HepG2 (cell line): ENCODE data around the gene INHA. TPM values are rescaled to one million over a fixed set of nuclear protein-coding genes. Genes with fewer than 3 reads are reported as not detected.

Experiments
- CC2D1A ChIP-seq: sonication (generic); formaldehyde crosslinking; IDR thresholded peaks from 2 replicates; pipeline ENCODE4 v1.8.1; 2023; ENCODE audit warnings: mild to moderate bottlenecking, missing genetic modification reagents
- MBD4 ChIP-seq: IDR thresholded peaks from 2 replicates; pipeline ENCODE4 v1.6.1; 2012; ENCODE audit warnings: low read length, inconsistent platforms, borderline replicate concordance
- MTF1 ChIP-seq: sonication (generic); formaldehyde crosslinking; IDR thresholded peaks from 2 replicates; pipeline ENCODE4 v1.5.0; 2020; ENCODE audit warnings: missing genetic modification reagents
- NCOA2 ChIP-seq: sonication (generic); formaldehyde crosslinking; IDR thresholded peaks from 2 replicates; pipeline ENCODE4 v1.8.0; 2022; ENCODE audit warnings: inconsistent platforms
- RBFOX2 ChIP-seq: fragments of 200-400 bp; formaldehyde crosslinking; IDR thresholded peaks from 2 replicates; pipeline ENCODE4 v1.6.1; 2017; ENCODE audit warnings: low read depth, mild to moderate bottlenecking, low read length
- RBM22 ChIP-seq: fragments of 200-400 bp; formaldehyde crosslinking; optimal IDR thresholded peaks from 2 replicates; pipeline ENCODE3; 2017; ENCODE audit warnings: mild to moderate bottlenecking, low read length, moderate library complexity
- SATB2 ChIP-seq: sonication (generic); formaldehyde crosslinking; IDR thresholded peaks from 2 replicates; pipeline ENCODE4 v1.5.0; 2020; ENCODE audit warnings: missing genetic modification reagents
- SMAD3 ChIP-seq: sonication (generic); formaldehyde crosslinking; IDR thresholded peaks from 2 replicates; pipeline ENCODE4 v1.4.0; 2020; ENCODE audit warnings: missing genetic modification reagents
- SRSF1 ChIP-seq: fragments of 200-400 bp; formaldehyde crosslinking; optimal IDR thresholded peaks from 2 replicates; pipeline ENCODE3; 2017; ENCODE audit warnings: mild to moderate bottlenecking, low read depth, low read length, moderate library complexity
- SRY ChIP-seq: sonication (generic); formaldehyde crosslinking; IDR thresholded peaks from 2 replicates; pipeline ENCODE4 v1.8.0; 2022; ENCODE audit warnings: mild to moderate bottlenecking, missing genetic modification reagents
- STAG1 ChIP-seq: sonication (generic); formaldehyde crosslinking; IDR thresholded peaks from 2 replicates; pipeline ENCODE4 v1.4.0; 2020; ENCODE audit warnings: missing genetic modification reagents
- TMF1 ChIP-seq: sonication (generic); formaldehyde crosslinking; IDR thresholded peaks from 2 replicates; pipeline ENCODE4 v1.8.1; 2022; ENCODE audit warnings: low read depth, missing genetic modification reagents
- ZC3H4 ChIP-seq: sonication (generic); formaldehyde crosslinking; IDR thresholded peaks from 2 replicates; pipeline ENCODE4 v1.4.0; 2020; ENCODE audit warnings: missing genetic modification reagents, borderline replicate concordance
- ZNF138 ChIP-seq: sonication (generic); formaldehyde crosslinking; IDR thresholded peaks from 2 replicates; pipeline ENCODE4 v1.5.0; 2020; ENCODE audit warnings: mild to moderate bottlenecking, low read depth, missing genetic modification reagents
- ZNF282 ChIP-seq: fragments of 450-650 bp; IDR thresholded peaks from 2 replicates; pipeline ENCODE4 v1.6.1; 2018; ENCODE audit not compliant: partially characterized antibody
- ZNF296 ChIP-seq: sonication (generic); formaldehyde crosslinking; conservative IDR thresholded peaks from 2 replicates; pipeline ENCODE4 v1.5.0; 2020; ENCODE audit warnings: mild to moderate bottlenecking, missing genetic modification reagents
- ZNF629 ChIP-seq: sonication (generic); formaldehyde crosslinking; conservative IDR thresholded peaks from 2 replicates; pipeline ENCODE4 v1.5.0; 2020; ENCODE audit warnings: missing genetic modification reagents
- ZNF746 ChIP-seq: sonication (generic); formaldehyde crosslinking; IDR thresholded peaks from 2 replicates; pipeline ENCODE4 v1.8.0; 2022; ENCODE audit warnings: mild to moderate bottlenecking, missing genetic modification reagents
- polyA plus RNA-seq, 8 experiments: library from polyadenylated mRNA; depleted of rRNA in 3 of 8; stranded (reverse) in 7 of 8; unstranded in 1 of 8; fragments of >200 nt; fragmentation: Illumina TruSeq in 4 of 8; extraction: Trizol in 4 of 8; gene quantifications; 2 replicates each; pipeline versions ENCODE4 v1.2.1 to v1.2.3, GENCODE V29; 2011 to 2016; ENCODE audit warnings: low read depth in 4 of 8, missing spikeins in 1 of 8, mixed read lengths in 1 of 8; ENCODE audit not compliant: insufficient read depth in 1 of 8
- total RNA-seq, 5 experiments: library from RNA; depleted of rRNA; stranded (reverse); fragments of >200 nt; fragmentation: Illumina TruSeq; extraction: Trizol; gene quantifications; 2 replicates each; pipeline ENCODE4 v1.2.3, GENCODE V29; 2016; ENCODE audit warnings: low read depth in 1 of 5
- TF ChIP-seq, protein P1 (sequence below): sonication (generic); formaldehyde crosslinking; IDR thresholded peaks from 2 replicates; pipeline ENCODE4 v1.4.0; 2020; ENCODE audit warnings: mild to moderate bottlenecking, missing genetic modification reagents
- TF ChIP-seq, protein P2 (sequence below): sonication (generic); formaldehyde crosslinking; IDR thresholded peaks from 2 replicates; pipeline ENCODE4 v1.5.0; 2020; ENCODE audit warnings: mild to moderate bottlenecking, missing genetic modification reagents

Gene INHA
- total and polyA plus RNA-seq, 2 of the 13 experiments (the other 11 are each of a cell fraction or from before 2014, with no cell fraction given), result 4.1 to 15.2 TPM

DNA sequence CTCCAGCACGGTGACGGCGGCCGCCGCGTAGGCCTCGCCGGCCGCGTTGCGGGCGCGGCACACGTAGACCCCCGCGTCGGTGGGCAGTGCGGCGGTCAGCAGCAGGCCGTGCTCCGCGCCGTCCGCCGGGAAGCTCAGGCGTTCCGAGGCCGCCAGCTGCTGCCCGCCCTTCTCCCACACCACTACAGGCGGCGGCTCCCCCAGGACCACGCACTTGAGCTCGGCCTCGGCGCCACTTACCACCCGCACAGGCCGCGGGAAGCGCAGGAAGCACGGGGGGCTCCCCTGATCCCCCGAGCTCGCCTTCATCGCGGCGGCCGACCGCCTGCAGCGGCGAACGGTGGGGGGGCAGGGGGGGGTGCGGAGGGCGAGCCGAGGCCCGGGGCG is 1.2 kb upstream of the INHA start (continued):
- TF ChIP-seq RBM22, result no peak
- no peak for TF ChIP-seq ZNF282
- no peak for TF ChIP-seq SATB2 (CRISPR knock-in tag)
- TF ChIP-seq ZC3H4, result 0 out of 2 replicates have a peak, but pooled peaks have one; percentile 0
- TF ChIP-seq, protein P1, sequence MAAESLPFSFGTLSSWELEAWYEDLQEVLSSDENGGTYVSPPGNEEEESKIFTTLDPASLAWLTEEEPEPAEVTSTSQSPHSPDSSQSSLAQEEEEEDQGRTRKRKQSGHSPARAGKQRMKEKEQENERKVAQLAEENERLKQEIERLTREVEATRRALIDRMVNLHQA, result no peak
- TF ChIP-seq NCOA2 (CRISPR knock-in tag), result no peak
- TF ChIP-seq ZNF629, result no peak
- TF ChIP-seq SMAD3 (CRISPR knock-in tag), result no peak
- TF ChIP-seq ZNF746 (CRISPR knock-in tag), result no peak
- TF ChIP-seq ZNF296 (CRISPR knock-in tag), result 0 out of 2 replicates have a peak, but pooled peaks have one; percentile 15
- no peak for TF ChIP-seq MTF1 (CRISPR knock-in tag)
- TF ChIP-seq ZNF138 (CRISPR knock-in tag), result 0 out of 2 replicates have a peak, but pooled peaks have one; percentile 40
- TF ChIP-seq RBFOX2, result peak; percentile 77
- peak; percentile 2 for TF ChIP-seq SRSF1
- TF ChIP-seq STAG1, result 0 out of 2 replicates have a peak, but pooled peaks have one; percentile 1
- TF ChIP-seq, protein P2, sequence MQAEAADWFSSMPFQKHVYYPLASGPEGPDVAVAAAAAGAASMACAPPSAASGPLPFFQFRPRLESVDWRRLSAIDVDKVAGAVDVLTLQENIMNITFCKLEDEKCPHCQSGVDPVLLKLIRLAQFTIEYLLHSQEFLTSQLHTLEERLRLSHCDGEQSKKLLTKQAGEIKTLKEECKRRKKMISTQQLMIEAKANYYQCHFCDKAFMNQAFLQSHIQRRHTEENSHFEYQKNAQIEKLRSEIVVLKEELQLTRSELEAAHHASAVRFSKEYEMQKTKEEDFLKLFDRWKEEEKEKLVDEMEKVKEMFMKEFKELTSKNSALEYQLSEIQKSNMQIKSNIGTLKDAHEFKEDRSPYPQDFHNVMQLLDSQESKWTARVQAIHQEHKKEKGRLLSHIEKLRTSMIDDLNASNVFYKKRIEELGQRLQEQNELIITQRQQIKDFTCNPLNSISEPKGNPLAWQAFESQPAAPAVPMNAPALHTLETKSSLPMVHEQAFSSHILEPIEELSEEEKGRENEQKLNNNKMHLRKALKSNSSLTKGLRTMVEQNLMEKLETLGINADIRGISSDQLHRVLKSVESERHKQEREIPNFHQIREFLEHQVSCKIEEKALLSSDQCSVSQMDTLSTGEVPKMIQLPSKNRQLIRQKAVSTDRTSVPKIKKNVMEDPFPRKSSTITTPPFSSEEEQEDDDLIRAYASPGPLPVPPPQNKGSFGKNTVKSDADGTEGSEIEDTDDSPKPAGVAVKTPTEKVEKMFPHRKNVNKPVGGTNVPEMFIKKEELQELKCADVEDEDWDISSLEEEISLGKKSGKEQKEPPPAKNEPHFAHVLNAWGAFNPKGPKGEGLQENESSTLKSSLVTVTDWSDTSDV, result no peak
- no peak for TF ChIP-seq MBD4
- TF ChIP-seq CC2D1A, result no peak
- TF ChIP-seq TMF1 (CRISPR knock-in tag), result peak; percentile 86; the same call in 1 of the 2 replicates
- TF ChIP-seq SRY (CRISPR knock-in tag), result 0 out of 2 replicates have a peak, but pooled peaks have one; percentile 13
